ENCODE results near the gene ZBTB38. TPM values are rescaled to one million over a fixed set of nuclear protein-coding genes. Genes with fewer than 3 reads are reported as not detected.
A peak's percentile ranks its signal among the peaks of the same experiment; 100 is the strongest.

The ZBTB38 gene
- total and polyA plus RNA-seq, 8 donors, result 5.7 to 46.8 (median 30.9) TPM

- Histone ChIP-seq H3K4me1 (peaks cover 0 to 4% (median 0%) of the 10 kb centered on the region in 3 donors), H3K9me3 (no peaks in the 10 kb centered on the region), H3K36me3 (no peaks in the 10 kb centered on the region), H3K4me3 (no peak overlapping the region), H3K27ac (no peak overlapping the region), H3K27me3 (no peaks in the 10 kb centered on the region)
- ATAC-seq (no peak), DNase-seq (no peak), FAIRE-seq (no peak)
- intact Hi-C loops (cut with DNase I), result no loop called here
- TF ChIP-seq, protein P1, sequence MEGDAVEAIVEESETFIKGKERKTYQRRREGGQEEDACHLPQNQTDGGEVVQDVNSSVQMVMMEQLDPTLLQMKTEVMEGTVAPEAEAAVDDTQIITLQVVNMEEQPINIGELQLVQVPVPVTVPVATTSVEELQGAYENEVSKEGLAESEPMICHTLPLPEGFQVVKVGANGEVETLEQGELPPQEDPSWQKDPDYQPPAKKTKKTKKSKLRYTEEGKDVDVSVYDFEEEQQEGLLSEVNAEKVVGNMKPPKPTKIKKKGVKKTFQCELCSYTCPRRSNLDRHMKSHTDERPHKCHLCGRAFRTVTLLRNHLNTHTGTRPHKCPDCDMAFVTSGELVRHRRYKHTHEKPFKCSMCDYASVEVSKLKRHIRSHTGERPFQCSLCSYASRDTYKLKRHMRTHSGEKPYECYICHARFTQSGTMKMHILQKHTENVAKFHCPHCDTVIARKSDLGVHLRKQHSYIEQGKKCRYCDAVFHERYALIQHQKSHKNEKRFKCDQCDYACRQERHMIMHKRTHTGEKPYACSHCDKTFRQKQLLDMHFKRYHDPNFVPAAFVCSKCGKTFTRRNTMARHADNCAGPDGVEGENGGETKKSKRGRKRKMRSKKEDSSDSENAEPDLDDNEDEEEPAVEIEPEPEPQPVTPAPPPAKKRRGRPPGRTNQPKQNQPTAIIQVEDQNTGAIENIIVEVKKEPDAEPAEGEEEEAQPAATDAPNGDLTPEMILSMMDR (IDR thresholded peaks at IDR 0.05), result no peak
- WGBS, 2 donors, result 90 to 93% methylated on average over 3 of the region's 3 CpGs
Measured at GRCh38 chr3:141333836-141334626, 34.3 kb upstream of the ZBTB38 start.

DNA sequence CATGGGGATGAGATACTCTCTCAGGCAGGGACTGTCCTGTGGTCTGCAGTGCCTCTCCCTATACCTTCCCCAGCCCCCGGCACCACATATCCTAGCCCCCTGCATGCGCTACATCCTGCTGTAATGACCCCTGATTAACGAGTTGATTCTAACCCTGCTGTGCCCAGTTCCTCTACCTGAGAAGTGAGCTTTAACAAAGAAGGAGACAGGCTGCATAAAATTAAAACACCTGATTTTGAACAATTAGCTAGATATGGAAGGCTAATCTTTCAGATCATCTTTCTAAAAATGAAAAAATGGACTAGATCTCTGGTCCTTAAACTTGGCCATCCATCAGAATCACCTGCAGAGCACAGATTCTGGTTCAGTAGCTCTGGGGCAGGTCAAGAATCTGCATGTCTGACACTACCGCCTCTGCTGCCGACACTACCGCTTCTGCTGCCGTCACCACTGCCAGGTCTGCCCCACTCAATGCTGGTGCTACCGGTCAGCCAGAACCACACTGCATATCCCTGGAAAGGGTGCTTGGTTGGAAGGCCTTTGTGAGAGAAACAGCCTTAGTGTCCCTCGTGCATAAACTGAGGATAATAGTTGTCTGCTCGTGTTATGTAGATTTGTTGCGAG lies 33.6 kb upstream of the ZBTB38 start:
- TF ChIP-seq, protein P1 (IDR thresholded peaks at IDR 0.05), result no peak
- no peak for FAIRE-seq
- H3K27me3 ChIP-seq, result no peaks in the 10 kb centered on the region
- WGBS, 2 donors, result 93 to 97% methylated on average over 11 of the region's 11 CpGs
- no peak overlapping the region for H3K27ac ChIP-seq
- no peaks in the 10 kb centered on the region for H3K9me3 ChIP-seq
- no peaks in the 10 kb centered on the region for H3K36me3 ChIP-seq
- DNase-seq, result no peak
- no peak for ATAC-seq
- H3K4me3 ChIP-seq, result no peak overlapping the region
- intact Hi-C loops (cut with DNase I), result no loop called here
- peaks cover 0 to 4% (median 0%) of the 10 kb centered on the region in 3 donors for H3K4me1 ChIP-seq

DNA sequence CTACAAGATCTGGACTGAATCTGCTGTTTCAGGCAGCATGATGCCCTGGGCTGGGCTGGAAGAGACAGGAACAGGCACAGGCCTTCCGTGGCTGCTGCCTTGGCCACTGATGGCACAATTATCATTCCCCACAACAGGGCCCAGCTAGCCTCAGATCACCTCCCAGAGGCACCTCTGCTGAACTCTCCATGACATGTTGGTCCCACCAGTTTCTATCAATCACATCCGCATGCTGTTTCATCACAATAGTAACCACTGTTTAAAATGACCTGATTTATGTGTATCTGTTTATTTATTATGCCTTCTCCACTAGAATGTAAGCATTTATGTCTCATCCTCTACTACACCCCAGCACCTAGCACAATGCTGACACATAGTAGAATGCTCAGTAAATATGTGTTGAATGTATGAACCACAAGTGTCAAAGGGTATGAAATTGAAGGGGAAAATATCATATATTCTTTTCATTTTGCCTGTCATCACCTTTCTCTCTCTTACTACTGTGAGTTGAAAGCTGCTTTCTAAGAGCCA lies 32.7 kb upstream of the ZBTB38 start:
- TF ChIP-seq, protein P1 (IDR thresholded peaks at IDR 0.05), result no peak
- Histone ChIP-seq H3K27ac (no peak overlapping the region), H3K27me3 (no peaks in the 10 kb centered on the region), H3K4me1 (peaks cover 0 to 4% (median 0%) of the 10 kb centered on the region in 3 donors), H3K9me3 (no peaks in the 10 kb centered on the region), H3K4me3 (no peak overlapping the region), H3K36me3 (no peaks in the 10 kb centered on the region)
- no peak for ATAC-seq
- 78 to 92% methylated on average over 2 of the region's 2 CpGs for WGBS, 2 donors
- intact Hi-C loops (cut with DNase I), result no loop called here
- FAIRE-seq, result no peak
- no peak for DNase-seq

- intact Hi-C loops (cut with DNase I), result no loop called here
- H3K27me3 ChIP-seq, result no peaks in the 10 kb centered on the region
- no peak overlapping the region for H3K27ac ChIP-seq
- FAIRE-seq (no peak), ATAC-seq (peak in 2 of 4 donors; percentile 64 to 78), DNase-seq (no peak)
- H3K36me3 ChIP-seq, result no peaks in the 10 kb centered on the region
- H3K9me3 ChIP-seq, result no peaks in the 10 kb centered on the region
- TF ChIP-seq, protein P1 (IDR thresholded peaks at IDR 0.05), result no peak
- H3K4me3 ChIP-seq, result no peak overlapping the region
- peaks cover 0 to 4% (median 0%) of the 10 kb centered on the region in 3 donors for H3K4me1 ChIP-seq
- 73 to 75% methylated on average over 12 of the region's 12 CpGs for WGBS, 2 donors
Measured at GRCh38 chr3:141336672-141337522, 31.4 kb upstream of the ZBTB38 start.
